Epithelial cell of proximal tubule (primary cell): ENCODE data around the gene GDPD3. TPM values are rescaled to one million over a fixed set of nuclear protein-coding genes. Genes with fewer than 3 reads are reported as not detected.

Source experiments
- DNase-seq: peaks from one replicate; pipeline ENCODE4 v3.0.0-alpha.2; 2011; ENCODE audit warnings: low read depth
- H3K4me3 ChIP-seq: 2 replicates; pipeline ENCODE4 v1.5.1; 2011; ENCODE audit warnings: low read depth, mild to moderate bottlenecking, low read length
- total RNA-seq: library from RNA; depleted of rRNA; stranded (reverse); fragments of >200 nt; gene quantifications from 2 replicates; pipeline ENCODE4 v1.2.3, GENCODE V29; 2015
- TF ChIP-seq, protein P1 (sequence below): conservative IDR thresholded peaks from 2 replicates; pipeline ENCODE4 v1.5.1; 2012; ENCODE audit warnings: low read depth, mild to moderate bottlenecking, low read length

Gene GDPD3
- total RNA-seq, 1 donor from 2014 or later = not detected

DNA sequence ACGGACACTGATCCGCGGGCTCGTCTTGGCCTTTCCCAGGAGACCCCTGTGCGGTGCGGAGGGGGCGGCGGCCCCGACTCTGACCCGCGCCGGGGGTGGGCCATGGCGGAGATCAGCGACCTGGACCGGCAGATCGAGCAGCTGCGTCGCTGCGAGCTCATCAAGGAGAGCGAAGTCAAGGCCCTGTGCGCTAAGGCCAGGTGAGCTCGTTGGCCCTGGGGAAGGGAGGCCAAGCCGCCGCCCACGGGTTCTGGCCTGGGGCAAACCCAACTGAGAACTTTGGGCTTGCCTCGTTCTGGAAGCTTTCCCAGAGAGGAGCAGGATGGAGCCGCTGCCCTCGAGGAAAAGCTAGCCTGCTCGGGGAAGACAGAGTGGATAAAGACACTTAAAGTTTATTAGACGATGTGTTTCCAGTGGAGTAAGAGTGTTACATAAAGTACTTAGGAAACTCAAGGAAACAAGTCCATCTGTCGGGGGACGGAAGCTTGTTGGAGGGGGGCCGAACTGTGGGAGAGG is 37.0 kb downstream of the GDPD3 start:
- TF ChIP-seq, protein P1, sequence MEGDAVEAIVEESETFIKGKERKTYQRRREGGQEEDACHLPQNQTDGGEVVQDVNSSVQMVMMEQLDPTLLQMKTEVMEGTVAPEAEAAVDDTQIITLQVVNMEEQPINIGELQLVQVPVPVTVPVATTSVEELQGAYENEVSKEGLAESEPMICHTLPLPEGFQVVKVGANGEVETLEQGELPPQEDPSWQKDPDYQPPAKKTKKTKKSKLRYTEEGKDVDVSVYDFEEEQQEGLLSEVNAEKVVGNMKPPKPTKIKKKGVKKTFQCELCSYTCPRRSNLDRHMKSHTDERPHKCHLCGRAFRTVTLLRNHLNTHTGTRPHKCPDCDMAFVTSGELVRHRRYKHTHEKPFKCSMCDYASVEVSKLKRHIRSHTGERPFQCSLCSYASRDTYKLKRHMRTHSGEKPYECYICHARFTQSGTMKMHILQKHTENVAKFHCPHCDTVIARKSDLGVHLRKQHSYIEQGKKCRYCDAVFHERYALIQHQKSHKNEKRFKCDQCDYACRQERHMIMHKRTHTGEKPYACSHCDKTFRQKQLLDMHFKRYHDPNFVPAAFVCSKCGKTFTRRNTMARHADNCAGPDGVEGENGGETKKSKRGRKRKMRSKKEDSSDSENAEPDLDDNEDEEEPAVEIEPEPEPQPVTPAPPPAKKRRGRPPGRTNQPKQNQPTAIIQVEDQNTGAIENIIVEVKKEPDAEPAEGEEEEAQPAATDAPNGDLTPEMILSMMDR = no peak
- DNase-seq = no peak
- peak overlapping the region; percentile 84 for H3K4me3 ChIP-seq

DNA sequence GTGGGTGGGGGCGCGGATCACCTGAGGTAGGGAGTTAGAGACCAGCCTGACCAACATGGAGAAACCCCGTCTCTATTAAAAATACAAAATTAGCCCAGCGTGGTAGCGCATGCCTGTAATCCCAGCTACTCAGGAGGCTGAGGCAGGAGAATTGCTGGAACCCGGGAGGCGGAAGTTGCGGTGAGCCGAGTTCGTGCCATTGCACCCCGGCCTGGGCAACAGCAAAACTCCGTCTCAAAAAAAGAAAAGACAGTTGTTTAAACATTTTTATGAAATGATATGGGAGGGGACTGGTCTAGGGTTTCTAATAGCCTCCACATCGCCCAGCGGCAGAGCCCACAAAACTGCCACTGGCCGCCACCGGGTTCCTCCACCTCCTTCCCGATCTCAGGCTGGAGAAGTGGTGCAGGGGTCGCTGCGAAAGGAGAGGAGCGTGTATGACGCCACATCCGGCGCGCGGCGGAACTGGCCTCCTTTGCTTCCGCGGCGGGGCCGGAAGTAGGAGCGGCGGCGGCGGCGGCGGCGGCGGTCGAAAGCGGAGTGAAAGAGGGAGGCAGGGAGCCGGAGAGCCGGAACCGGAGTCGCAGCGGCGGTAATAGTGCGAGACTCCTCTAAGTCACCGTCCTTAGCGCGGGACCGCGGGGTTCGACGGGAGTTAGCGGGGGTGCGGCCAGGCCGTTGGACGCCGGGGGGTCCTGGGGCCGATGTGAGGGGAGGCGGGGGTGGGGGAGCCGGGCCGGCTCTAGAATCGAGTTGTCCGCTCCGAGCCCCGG is 37.6 kb downstream of the GDPD3 start, which contains the start of gene PPP4C:
PPP4C (plus strand) TSS at position 492 of the 773 bp plus-strand sequence. CDS start 384 bp downstream, outside the sequence.
- H3K4me3 ChIP-seq = peak within 1 kb of the TSS; percentile 84
- TF ChIP-seq, protein P1 = no peak
- DNase-seq = no peak

DNA sequence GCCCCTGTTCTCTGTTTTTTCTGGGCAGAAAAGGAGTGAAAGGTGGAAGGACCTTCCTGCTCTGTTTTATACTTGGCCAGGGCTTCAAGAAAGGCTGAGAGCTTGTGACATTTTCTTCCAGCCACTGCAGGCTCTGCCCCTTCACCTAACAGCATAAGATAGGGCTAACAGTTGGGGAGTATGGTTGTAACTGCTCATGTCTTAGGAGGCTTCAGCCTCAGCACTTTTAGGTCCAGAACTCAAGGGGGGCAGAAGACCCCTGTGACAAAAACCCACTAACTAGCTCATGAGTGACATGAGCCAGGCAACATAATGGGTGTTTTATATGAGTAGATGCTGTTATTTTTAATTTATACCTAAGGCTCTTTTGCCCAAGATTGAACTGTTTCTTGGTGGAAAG is 42.8 kb downstream of the GDPD3 start:
- DNase-seq = no peak
- peak overlapping the region; percentile 98 for H3K4me3 ChIP-seq
- TF ChIP-seq, protein P1 = no peak

DNA sequence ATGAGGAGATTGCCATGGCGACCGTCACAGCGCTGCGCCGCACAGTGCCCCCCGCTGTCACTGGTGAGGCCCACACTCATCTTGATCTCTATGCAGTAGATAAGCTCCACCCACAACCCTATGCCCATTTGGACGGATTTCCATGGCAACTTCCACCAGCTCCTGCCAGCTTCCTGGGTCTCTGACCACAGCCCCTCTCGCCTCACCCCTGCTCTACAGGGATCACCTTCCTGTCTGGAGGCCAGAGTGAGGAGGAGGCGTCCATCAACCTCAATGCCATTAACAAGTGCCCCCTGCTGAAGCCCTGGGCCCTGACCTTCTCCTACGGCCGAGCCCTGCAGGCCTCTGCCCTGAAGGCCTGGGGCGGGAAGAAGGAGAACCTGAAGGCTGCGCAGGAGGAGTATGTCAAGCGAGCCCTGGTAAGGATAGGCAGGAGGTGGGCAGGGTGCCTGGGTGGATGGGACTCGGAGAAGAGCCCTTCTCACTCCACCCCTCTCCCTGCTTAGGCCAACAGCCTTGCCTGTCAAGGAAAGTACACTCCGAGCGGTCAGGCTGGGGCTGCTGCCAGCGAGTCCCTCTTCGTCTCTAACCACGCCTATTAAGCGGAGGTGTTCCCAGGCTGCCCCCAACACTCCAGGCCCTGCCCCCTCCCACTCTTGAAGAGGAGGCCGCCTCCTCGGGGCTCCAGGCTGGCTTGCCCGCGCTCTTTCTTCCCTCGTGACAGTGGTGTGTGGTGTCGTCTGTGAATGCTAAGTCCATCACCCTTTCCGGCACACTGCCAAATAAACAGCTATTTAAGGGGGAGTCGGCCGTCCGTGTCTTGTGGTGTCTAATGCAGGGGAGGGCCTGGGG is 43.5 kb downstream of the GDPD3 start:
- peak overlapping the region; percentile 98 for H3K4me3 ChIP-seq
- TF ChIP-seq, protein P1 = no peak
- DNase-seq = no peak

DNA sequence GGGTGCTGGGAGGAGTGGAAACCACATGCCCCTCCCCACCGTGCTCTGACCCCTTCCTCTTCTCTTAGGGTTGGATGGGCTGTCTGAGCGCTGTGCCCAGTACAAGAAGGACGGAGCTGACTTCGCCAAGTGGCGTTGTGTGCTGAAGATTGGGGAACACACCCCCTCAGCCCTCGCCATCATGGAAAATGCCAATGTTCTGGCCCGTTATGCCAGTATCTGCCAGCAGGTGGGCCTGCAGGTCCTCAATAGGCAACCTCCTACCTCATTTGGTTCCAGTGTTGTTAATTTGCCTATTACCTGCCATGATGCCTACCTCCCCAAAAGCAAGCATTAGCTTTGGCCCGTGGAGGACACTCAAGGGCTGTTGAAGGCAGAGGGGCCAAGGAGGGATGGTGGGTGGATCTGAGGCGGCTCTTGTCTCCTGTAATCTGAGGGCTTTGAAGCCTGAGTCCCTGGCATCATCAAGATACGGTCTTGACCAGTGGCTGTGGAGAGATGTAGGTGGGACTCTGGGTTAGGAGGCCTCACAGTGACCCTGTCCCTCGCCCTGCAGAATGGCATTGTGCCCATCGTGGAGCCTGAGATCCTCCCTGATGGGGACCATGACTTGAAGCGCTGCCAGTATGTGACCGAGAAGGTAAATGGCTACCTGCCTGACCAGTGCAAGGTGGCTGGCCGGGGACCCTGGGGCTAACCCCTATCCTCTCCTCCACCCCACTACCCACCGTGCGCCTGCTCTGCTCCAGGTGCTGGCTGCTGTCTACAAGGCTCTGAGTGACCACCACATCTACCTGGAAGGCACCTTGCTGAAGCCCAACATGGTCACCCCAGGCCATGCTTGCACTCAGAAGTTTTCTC is 44.4 kb downstream of the GDPD3 start:
- TF ChIP-seq, protein P1 = peak; percentile 63
- H3K4me3 ChIP-seq = peak overlapping the region; percentile 98
- no peak for DNase-seq

DNA sequence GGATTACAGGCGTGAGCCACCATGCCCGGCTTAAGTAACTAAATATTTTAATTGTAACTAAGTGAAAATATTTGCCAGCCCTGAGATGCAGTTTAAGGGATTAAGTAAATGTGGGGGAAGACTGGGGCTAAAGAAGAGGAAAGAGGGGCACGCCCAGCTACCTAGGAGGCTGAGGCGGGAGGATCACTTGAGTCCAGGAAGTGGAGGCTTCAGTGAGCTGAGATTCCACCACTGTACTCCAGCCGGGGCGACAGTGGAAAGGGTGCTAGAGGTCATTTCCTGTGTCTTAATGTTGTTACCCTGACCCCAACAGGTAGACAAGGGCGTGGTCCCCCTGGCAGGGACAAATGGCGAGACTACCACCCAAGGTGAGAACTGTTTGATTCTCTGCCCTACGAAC is 45.0 kb downstream of the GDPD3 start:
- H3K4me3 ChIP-seq = peak overlapping the region; percentile 98
- no peak for DNase-seq
- TF ChIP-seq, protein P1 = no peak
